NCI-H526 treated with DMSO at 0.1 percent for 48 hours (cell line): ENCODE results near the gene A2ML1.
"Not testable (repeated sequence)": the region's sequence is repeated elsewhere in the genome, so short reads cannot be mapped to it uniquely, and the experiment has no call there.

ENCODE experiments used
- DNase-seq: peaks from one replicate; lab custom pipeline; 2025; lab: John Stamatoyannopoulos, UW

Gene A2ML1

DNA sequence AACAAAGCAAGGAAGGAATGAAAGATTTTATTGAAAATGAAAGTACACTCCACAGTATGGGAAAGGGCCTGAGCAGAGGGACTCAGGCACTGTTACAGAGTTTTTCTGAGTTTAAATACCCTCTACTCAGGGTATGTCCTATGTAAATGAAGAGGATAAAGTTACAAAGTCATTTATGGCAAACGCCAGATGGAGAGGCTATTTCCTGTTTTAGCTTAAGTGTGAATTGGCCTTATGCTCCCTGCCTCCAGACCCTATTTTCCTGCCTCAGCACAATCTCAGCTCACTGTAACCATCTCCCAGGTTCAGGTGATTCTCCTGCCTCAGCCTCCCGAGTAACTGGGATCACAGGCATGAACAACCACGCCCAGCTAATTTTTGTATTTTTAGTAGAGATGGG is 85.1 kb downstream of the A2ML1 start:
- no peak for DNase-seq

DNA sequence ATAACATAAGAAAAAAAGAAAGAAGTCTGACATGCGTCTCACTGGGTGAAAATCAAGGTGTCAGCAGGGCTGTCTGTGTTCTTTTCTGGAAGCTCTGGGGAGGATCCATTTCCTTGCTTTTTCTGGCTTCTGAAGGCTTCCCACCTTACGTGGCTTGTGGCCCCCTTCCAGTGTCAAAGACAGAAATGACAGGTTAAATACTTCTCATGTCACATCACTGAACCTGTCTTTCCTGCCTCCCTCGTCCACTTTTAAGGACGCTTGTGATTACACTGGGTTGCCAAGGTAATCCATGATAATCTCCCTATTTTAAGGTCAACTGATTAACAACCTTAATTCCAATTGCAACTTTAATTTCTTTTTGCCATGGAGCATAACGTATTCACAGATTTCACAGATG is 87.3 kb downstream of the A2ML1 start:
- DNase-seq: no peak

DNA sequence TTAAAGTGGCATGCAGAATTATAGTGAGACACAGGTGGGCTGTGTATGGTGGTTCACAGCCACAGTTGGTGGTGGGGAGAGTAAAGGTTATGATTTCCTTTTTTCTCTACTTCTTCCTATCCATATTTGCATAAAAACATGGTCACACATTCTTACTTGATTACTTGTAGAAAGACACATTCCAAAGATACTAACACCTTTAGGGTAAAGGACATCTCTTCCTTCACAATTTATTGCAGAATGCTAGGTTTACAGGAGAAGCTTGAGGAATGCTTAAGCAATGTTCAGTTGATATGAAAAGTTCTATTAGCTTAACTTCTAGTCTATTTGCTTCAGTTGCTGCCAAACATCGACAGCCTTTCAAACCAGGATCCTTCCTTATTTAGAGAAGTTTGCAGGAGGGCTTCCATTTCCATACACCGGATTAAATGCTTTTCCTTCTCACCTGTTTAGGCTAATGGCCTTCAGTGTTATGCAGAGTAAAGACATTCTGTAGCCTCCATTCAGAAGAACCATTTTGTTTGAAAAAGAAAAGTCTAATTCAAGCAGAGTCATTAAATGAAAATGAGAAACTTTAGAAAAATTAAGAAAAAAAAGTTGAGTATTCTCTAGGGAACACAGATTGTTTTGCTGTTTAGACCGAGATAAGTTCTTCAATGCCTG is 89.3 kb downstream of the A2ML1 start:
- DNase-seq: no peak

DNA sequence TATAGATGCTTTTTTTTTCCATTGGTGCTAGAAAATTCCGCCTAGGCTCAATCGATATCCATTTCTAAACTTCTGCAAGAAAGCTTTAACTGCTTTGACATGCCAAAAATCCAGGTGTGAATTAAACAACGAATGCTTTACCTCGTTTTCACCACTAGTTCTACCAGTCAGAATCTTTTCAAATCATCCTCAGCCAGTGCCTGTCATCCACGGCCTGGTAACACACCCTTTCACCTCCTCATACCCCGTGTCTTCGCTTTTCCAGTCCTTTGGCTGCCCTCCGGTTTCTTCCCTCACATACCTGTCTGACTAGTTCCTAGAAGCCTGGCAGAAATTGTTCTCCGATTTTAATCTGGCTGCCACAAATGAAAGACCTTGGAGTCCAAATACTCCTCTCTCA is 90.5 kb downstream of the A2ML1 start:
- DNase-seq: peak; percentile 31

DNA sequence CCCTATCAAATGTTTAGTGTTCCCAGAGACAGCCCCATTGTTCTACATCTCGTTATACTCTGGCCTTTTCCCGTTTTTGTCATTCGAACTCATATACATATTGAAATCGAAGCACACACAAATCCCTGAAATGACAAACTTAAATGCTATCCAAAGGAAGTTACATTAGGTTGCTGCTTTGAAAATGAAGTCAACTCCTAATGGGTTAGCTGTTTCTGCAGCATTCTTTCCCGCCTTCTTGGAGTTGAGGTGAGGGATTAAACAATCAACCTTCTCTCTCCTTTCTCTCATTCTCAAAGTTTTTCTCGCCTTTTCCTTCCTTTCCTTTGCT is 91.2 kb downstream of the A2ML1 start:
- DNase-seq: peak; percentile 59

DNA sequence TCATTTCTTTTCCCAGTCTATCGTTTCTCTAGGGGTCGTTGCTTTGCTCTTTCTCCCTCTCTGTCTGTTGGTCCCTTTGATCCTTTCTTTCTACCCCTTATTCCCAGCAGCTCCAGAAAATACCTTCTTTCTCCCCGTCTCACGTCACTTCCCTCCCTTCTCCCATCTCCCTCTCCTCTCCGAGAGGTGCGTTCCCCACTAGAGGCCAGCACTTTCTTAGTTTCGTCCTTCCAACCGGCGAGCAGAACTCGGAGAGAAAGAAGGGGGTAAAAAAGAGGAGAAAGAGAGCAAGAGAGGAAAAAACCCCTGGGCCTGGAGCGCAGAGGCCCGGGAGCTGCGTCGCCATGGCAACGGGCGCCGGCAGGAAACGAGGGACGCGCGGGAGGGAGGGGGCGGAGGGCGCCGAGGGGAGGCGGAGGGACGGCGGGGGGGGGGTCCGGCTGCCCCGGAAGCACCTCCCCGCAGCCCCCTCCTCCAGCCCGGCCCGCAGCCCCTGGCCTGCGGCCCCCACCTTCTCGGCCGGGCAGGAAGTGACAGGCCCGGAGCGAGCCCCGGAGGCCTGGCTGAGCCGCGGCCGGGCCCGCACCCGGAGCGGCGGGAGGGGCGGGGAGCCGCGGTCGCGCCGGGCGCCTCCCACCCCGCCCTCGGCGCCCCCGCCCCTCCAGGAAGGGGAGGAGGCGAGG is 91.8 kb downstream of the A2ML1 start, which contains the start of gene PHC1:
Gene PHC1 (plus strand): TSS at position 477 of the 683 bp plus-strand sequence. CDS start 3,169 bp downstream, outside the sequence.
- DNase-seq: peak; percentile 68

DNA sequence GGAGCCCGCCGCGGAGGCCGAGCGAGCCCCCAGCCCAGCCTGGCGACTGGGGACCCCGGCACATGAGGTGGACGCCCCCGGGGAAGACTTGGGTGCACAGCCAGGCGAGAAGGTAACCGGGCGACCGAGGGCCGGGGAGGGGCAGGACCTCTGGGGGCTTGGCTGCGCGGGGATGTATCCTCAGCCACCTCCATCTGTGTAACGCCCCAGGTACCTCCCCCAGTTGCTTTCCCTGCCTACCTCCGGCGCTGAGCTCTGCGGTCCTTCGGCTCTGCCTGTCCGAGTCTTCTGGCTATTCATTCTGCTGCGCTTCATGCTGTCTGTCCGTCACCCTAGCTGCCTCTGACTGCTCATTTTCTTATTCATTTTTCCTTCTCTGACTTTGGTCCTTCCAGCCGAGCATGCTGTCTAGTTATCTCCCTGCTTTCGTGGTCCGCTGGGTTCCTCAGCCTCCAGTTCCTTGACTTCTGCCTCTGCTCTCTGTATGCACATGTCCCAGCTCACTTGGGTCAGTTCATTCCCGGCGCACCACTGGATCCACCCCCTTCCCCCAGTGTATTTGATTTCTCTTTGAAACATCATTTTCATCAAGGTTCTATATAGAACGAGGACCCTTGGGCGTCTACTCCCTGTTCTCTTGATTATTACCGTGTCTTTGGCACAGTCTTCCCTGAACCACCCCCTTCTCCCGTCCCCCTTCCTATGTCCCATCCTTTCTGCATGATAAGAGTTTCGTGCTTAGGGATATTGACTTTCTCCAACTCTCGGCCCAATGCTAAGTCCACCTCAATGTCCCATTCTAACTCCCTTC is 92.5 kb downstream of the A2ML1 start:
- peak; percentile 73 for DNase-seq

DNA sequence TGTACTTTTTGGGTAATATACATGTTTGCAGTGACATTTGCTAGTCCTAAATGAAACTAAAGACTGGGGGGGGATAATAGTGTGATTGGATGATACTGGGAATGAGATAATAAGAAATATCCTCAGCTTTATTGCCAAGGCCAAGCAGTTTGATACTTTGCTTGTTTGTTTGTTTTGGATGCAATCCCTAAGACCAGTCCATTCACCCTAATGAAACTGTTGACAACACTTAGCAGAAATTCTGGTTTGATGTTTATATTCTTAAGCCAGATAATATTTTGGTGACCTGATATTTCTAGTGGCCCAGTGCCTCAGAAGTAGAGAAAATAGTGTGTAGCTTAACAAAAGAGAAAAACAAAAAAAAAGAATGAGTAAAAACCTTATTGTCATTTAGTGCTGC is 93.7 kb downstream of the A2ML1 start:
- no peak for DNase-seq

DNA sequence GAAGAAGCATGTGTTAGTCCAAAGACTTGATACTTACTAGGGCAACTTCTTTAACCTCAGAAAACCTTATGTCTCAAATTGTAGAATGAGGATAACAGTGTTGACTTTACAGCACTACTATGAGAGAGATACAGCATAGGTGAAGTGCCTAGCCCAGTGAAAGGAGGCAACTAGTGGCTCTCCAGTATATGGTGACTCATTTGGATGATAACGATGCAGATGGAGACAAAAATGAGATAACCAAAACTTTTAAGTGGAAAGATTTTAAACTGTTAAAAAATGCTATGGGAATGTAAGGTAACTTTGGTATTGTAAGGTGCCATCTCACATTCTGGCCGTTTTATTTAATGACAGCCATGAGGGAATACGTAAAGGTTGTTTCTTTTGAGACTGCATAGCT is 94.6 kb downstream of the A2ML1 start:
- DNase-seq: no peak

DNA sequence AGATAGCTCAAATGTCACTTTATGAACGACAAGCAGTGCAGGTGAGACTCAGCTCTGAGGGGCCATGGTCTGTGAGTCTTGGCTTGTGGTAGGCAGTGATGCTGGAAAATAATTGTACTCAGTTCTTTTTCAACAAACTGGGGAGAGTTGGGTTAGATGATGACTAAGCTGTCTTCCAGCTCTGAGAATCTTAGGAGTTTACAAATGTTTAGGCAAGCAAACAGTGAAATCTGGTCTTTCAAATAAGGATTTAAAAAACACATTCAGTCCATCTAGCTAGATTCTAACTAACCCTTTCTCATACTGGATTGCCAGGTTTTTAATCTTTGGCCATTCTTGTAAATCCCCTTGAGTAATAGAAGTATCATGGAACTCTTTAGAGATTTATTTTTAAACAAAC is 95.3 kb downstream of the A2ML1 start:
- no peak for DNase-seq

DNA sequence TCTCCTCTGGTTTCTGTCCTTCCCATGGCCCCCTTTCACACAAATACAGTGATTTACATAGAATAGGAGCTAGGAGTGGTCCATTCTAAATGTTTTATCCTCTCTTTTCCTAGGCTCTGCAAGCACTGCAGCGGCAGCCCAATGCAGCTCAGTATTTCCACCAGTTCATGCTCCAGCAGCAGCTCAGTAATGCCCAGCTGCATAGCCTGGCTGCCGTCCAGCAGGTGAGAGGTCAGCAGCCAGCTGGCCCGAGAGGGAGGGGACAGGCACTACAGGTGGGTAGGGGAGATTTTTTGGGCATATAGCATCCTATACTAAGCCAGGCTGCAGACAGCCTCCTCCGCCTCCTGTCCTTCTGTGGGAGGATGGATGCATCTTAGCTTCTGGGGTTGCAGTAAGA is 97.2 kb downstream of the A2ML1 start:
- DNase-seq: not testable (repeated sequence)

DNA sequence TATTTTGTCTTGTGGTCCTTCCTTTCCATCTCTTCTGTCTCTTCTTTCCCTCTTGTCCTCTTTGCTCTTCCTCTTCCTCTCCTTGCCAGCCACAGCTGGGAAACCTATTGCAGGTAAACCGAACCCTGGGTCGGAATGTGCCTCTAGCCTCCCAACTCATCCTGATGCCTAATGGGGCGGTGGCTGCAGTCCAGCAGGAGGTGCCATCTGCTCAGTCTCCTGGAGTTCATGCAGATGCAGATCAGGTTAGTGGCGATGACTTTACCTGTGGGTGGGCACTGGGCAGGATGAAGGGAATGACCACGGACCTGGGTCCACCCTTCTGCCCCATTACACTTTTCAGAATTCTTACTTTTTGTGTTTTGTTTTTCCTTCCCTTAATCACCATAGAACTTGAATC is 100.1 kb downstream of the A2ML1 start:
- no peak for DNase-seq
